Osteoblast (primary cell): ENCODE measurements around the gene NBL1. TPM values are rescaled to one million over a fixed set of nuclear protein-coding genes. Genes with fewer than 3 reads are reported as not detected.
A peak's percentile ranks its signal among the peaks of the same experiment; 100 is the strongest.

Source experiments
- DNase-seq: peaks from one replicate; pipeline ENCODE4 v3.0.0; 2011; ENCODE audit warnings: low spot score, mixed read lengths; ENCODE audit not compliant: insufficient read length; ENCODE audit errors: missing footprints
- H2AFZ ChIP-seq: 2 replicates; pipeline ENCODE4 v1.6.0; 2011; ENCODE audit warnings: mild to moderate bottlenecking, low read length
- H3K27ac ChIP-seq: 2 replicates; pipeline ENCODE4 v1.5.1; 2011; ENCODE audit warnings: mild to moderate bottlenecking, low read depth, low read length, moderate library complexity
- H3K27me3 ChIP-seq: 2 replicates; pipeline ENCODE4 v1.6.0; 2012; ENCODE audit warnings: mild to moderate bottlenecking, control low read depth, inconsistent platforms, low read length, moderate library complexity; ENCODE audit not compliant: insufficient read depth
- H3K36me3 ChIP-seq: 2 replicates; pipeline ENCODE4 v1.5.1; 2011; ENCODE audit warnings: mild to moderate bottlenecking, low read length, control low read depth, moderate library complexity; ENCODE audit not compliant: insufficient read depth
- H3K4me1 ChIP-seq: 2 replicates; pipeline ENCODE4 v1.5.1; 2011; ENCODE audit warnings: mild to moderate bottlenecking, low read length, control low read depth, moderate library complexity; ENCODE audit not compliant: insufficient read depth
- H3K4me2 ChIP-seq: 2 replicates; pipeline ENCODE4 v1.6.0; 2011; ENCODE audit warnings: mild to moderate bottlenecking, low read length; ENCODE audit not compliant: insufficient read depth
- H3K4me3 ChIP-seq: fragments of 200-600 bp; sonication (generic); 3 replicates; pipeline ENCODE4 v1.5.1; 2012; ENCODE audit warnings: mild to moderate bottlenecking, low read length, inconsistent platforms; ENCODE audit not compliant: insufficient read depth
- H3K79me2 ChIP-seq: 2 replicates; pipeline ENCODE4 v1.6.0; 2012; ENCODE audit warnings: mild to moderate bottlenecking, low read length, control low read depth, inconsistent platforms; ENCODE audit not compliant: insufficient read depth
- H3K9me3 ChIP-seq: 2 replicates; pipeline ENCODE4 v1.5.1; 2011; ENCODE audit warnings: low read depth, low read length, control low read depth
- H4K20me1 ChIP-seq: 2 replicates; pipeline ENCODE4 v1.6.0; 2012; ENCODE audit warnings: mild to moderate bottlenecking, low read length, control low read depth; ENCODE audit not compliant: insufficient read depth
- CTCF ChIP-seq: IDR thresholded peaks from 2 replicates; pipeline ENCODE4 v1.5.1; 2011; ENCODE audit warnings: mild to moderate bottlenecking, low read depth, low read length, moderate library complexity; ENCODE audit errors: extremely low read depth
- total RNA-seq: library from RNA; depleted of rRNA; stranded (reverse); fragments of >200 nt; gene quantifications from 2 replicates; pipeline ENCODE4 v1.2.3, GENCODE V29; 2012

Gene NBL1
- total RNA-seq, 1 donor = 88.7 TPM

- H3K4me2 ChIP-seq = no peak overlapping the region
- H4K20me1 ChIP-seq = peaks cover 3% of the 10 kb centered on the region
- no peak for DNase-seq
- H3K27me3 ChIP-seq = no peaks in the 10 kb centered on the region
- H2AFZ ChIP-seq = no peak overlapping the region
- H3K4me1 ChIP-seq = peaks cover 10% of the 10 kb centered on the region
- H3K79me2 ChIP-seq = no peaks in the 10 kb centered on the region
- H3K9me3 ChIP-seq = no peaks in the 10 kb centered on the region
- H3K4me3 ChIP-seq = no peak overlapping the region
- TF ChIP-seq CTCF = no peak
- no peak overlapping the region for H3K27ac ChIP-seq
- no peaks in the 10 kb centered on the region for H3K36me3 ChIP-seq
These were observed 38.8 kb downstream of the NBL1 start for GRCh38 chr1:19682901-19683300.

DNA sequence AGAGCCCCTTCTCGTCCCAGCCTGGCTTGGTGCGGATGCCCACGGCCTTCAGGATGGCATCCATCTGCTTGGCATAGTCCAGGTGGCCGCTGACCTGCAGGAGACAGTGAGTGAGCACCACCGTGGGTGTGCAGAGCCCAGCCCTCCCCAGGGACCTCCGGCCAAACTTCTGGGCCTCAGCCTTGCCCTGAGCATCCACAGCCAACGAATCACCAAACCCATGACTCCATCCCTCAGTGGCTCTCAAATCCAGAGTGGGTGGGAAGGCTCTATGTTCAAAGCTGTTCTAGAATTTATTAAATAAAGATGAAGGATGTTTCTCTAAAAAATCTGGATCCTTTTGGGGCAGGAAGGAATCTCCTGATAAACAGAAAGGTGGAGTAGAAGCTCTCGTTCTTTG is 39.2 kb downstream of the NBL1 start:
- no peaks in the 10 kb centered on the region for H3K27me3 ChIP-seq
- H3K9me3 ChIP-seq = no peaks in the 10 kb centered on the region
- no peak overlapping the region for H2AFZ ChIP-seq
- H3K4me2 ChIP-seq = no peak overlapping the region
- H4K20me1 ChIP-seq = peaks cover 3% of the 10 kb centered on the region
- H3K79me2 ChIP-seq = no peaks in the 10 kb centered on the region
- no peak overlapping the region for H3K27ac ChIP-seq
- no peaks in the 10 kb centered on the region for H3K36me3 ChIP-seq
- DNase-seq = peak; percentile 81
- H3K4me1 ChIP-seq = peaks cover 10% of the 10 kb centered on the region
- no peak overlapping the region for H3K4me3 ChIP-seq
- TF ChIP-seq CTCF = no peak

DNA sequence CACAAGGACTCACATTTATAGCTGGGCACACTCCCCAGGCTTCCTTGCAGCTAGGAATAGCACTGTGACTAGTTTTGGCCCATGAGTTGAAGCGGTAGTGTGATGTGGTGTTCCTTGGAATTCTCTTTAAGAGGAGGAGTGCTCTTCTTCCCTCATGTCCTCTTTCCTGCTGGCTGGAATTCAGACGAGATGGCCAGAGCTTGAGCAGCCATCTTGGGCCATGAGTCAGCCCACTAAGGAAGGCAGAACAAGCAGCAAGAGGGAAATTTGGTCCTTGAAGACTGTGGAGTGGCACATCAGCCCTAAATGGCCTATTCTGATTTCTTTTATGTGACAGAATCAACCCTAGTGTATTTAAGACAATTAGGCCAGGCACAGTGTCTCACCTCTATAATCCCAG is 40.6 kb downstream of the NBL1 start:
- no peaks in the 10 kb centered on the region for H3K27me3 ChIP-seq
- H3K27ac ChIP-seq = no peak overlapping the region
- no peak overlapping the region for H3K4me2 ChIP-seq
- H4K20me1 ChIP-seq = peaks cover 3% of the 10 kb centered on the region
- no peak for TF ChIP-seq CTCF
- H3K79me2 ChIP-seq = no peaks in the 10 kb centered on the region
- H2AFZ ChIP-seq = no peak overlapping the region
- no peak overlapping the region for H3K4me3 ChIP-seq
- peaks cover 10% of the 10 kb centered on the region for H3K4me1 ChIP-seq
- no peaks in the 10 kb centered on the region for H3K36me3 ChIP-seq
- peak; percentile 45 for DNase-seq
- no peaks in the 10 kb centered on the region for H3K9me3 ChIP-seq

GRCh38 chr1:19685994-19686393 is 41.9 kb downstream of the NBL1 start:
- TF ChIP-seq CTCF = no peak
- Histone ChIP-seq H3K4me3 (no peak overlapping the region), H3K79me2 (no peaks in the 10 kb centered on the region), H3K4me1 (peaks cover 10% of the 10 kb centered on the region), H3K9me3 (no peaks in the 10 kb centered on the region), H3K27ac (no peak overlapping the region), H2AFZ (no peak overlapping the region), H3K4me2 (no peak overlapping the region), H3K36me3 (no peaks in the 10 kb centered on the region), H4K20me1 (peaks cover 3% of the 10 kb centered on the region), H3K27me3 (no peaks in the 10 kb centered on the region)
- DNase-seq = no peak
